Esophagus squamous epithelium (tissue), 4 donors: ENCODE data around the gene SLX9.

Experiments
- CTCF ChIP-seq, 6 experiments: fragments of 450-650 bp in 4 of 6; fragments of 200-600 bp in 2 of 6; sonication (generic) in 2 of 6; IDR thresholded peaks; one replicate each; pipeline ENCODE4 v1.5.1; 2016 to 2019; ENCODE audit warnings: antibody characterized with exemption in 6 of 6, mild to moderate bottlenecking in 4 of 6, moderate library complexity in 4 of 6
- POLR2A ChIP-seq, 4 donors: fragments of 450-650 bp; IDR thresholded peaks; one replicate each; pipeline ENCODE4 v1.6.1; 2017; ENCODE audit warnings: antibody characterized with exemption in 4 of 4, mild to moderate bottlenecking in 4 of 4, moderate library complexity in 3 of 4

GRCh38 chr21:44907225-44907965 lies 32.4 kb upstream of the SLX9 start:
- TF ChIP-seq CTCF (IDR thresholded peaks at IDR 0.05) (no peak), POLR2A (IDR thresholded peaks at IDR 0.05) (no peak)
